GM19239 (cell line): ENCODE data around the gene OR52E5.

Experiments
- DNase-seq: peaks from one replicate; pipeline ENCODE4 v3.0.0; 2011; ENCODE audit warnings: low spot score; ENCODE audit not compliant: insufficient read length
- FAIRE-seq: peaks from 2 replicates; lab custom pipeline; 2011; peaks lifted over from hg19 to GRCh38; lab: Jason Lieb, UNC

Gene OR52E5

GRCh38 chr11:5931061-5931460 is 38.1 kb downstream of the OR52E5 start:
- DNase-seq (no peak), FAIRE-seq (no peak)

- DNase-seq (no peak), FAIRE-seq (no peak)
Measured at GRCh38 chr11:5932671-5933070, 39.7 kb downstream of the OR52E5 start.

GRCh38 chr11:5933116-5933515 is 40.1 kb downstream of the OR52E5 start:
- no peak for FAIRE-seq
- no peak for DNase-seq

GRCh38 chr11:5937868-5938602 is 45.0 kb downstream of the OR52E5 start:
- DNase-seq (no peak), FAIRE-seq (no peak)

- no peak for FAIRE-seq
Measured at GRCh38 chr11:5938603-5938965, 45.6 kb downstream of the OR52E5 start.

GRCh38 chr11:5940748-5941147 is 47.7 kb downstream of the OR52E5 start:
- DNase-seq (no peak), FAIRE-seq (no peak)

More at GRCh38 chr11:5938603-5938965, 45.6 kb downstream of the OR52E5 start:
- DNase-seq, result no peak

- no peak for DNase-seq
- FAIRE-seq, result no peak
Measured at GRCh38 chr11:5941951-5942350, 48.9 kb downstream of the OR52E5 start, which contains the start of gene OR56A3. Gene OR56A3 (plus strand): TSS chr11:5942251. CDS start chr11:5947347, 5,096 bp downstream.
